Neural progenitor cell (in vitro differentiated cells): Measurements from ENCODE around the gene TUSC2.

ENCODE experiments used
- CTCF ChIP-seq: fragments of 200-600 bp; sonication (generic); IDR thresholded peaks from 2 replicates; pipeline ENCODE4 v1.5.1; 2017; ENCODE audit warnings: antibody characterized with exemption, mild to moderate bottlenecking
- EZH2 ChIP-seq: fragments of 200-600 bp; sonication (generic); IDR thresholded peaks from 2 replicates; pipeline ENCODE4 v1.6.1; 2017; ENCODE audit warnings: antibody characterized with exemption, mild to moderate bottlenecking, moderate library complexity

DNA sequence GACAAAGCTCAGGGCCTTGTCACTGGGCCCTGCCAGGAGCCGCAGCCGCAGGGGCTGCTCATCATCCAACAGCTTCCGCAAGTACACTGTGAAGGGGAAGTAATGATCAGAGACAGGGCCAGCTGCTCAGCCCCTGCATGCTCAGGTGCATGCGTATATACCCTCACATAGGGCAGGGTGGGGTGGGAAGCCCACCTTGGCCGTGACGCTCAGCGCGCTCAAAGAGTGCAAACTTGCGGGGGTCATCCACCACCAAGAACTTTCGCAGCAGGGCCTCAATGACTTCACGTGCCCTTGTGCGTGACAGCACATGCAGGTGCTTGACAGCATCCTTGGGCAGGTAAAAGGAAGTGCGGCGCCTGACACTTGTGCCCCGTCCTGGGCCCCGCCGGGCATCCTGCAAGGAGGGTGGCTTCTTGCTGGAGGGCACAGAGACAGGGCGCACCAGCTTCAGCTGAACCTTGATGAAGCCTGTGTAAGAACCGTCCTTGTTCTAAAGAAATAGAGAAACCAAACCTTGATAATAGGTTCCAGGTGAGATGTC is 3.4 kb upstream of the TUSC2 start:
- TF ChIP-seq CTCF (no peak), EZH2 (no peak)
